Transverse colon (tissue), 4 donors: ENCODE results near the gene CXCR6. TPM values are rescaled to one million over a fixed set of nuclear protein-coding genes. Genes with fewer than 3 reads are reported as not detected.

Source experiments
- DNase-seq: peaks from one replicate; pipeline ENCODE4 v3.0.0-alpha.2; 2019
- H3K27ac ChIP-seq, 4 donors: fragments of 200-600 bp; sonication (generic); 2 replicates each; pipeline ENCODE4 v1.5.1; 2016 to 2018; ENCODE audit warnings: inconsistent platforms in 4 of 4
- H3K27me3 ChIP-seq: fragments of 200-600 bp; sonication (generic); 2 replicates; pipeline ENCODE4 v1.5.1; 2017; ENCODE audit warnings: inconsistent platforms
- H3K36me3 ChIP-seq, 4 donors: fragments of 200-600 bp; sonication (generic); 2 replicates each; pipeline ENCODE4 v1.5.1; 2017 to 2019; ENCODE audit warnings: inconsistent platforms in 4 of 4
- H3K4me1 ChIP-seq, 4 donors: fragments of 200-600 bp; sonication (generic); 2 replicates each; pipeline ENCODE4 v1.5.1; 2017 to 2020; ENCODE audit warnings: inconsistent platforms in 4 of 4
- H3K4me3 ChIP-seq, 4 donors: fragments of 200-600 bp; sonication (generic); 1 replicate in 1 of 4; 2 replicates in 3 of 4; pipeline versions ENCODE4 v1.5.1 to v1.6.1; 2017 to 2019; ENCODE audit warnings: inconsistent platforms in 4 of 4
- H3K9me3 ChIP-seq, 2 donors: fragments of 200-600 bp; sonication (generic); 2 replicates each; pipeline ENCODE4 v1.5.1; 2017 to 2019; ENCODE audit warnings: inconsistent platforms in 2 of 2
- CTCF ChIP-seq, 5 experiments: fragments of 200-600 bp in 3 of 5; fragments of 450-650 bp in 2 of 5; sonication (generic) in 3 of 5; IDR thresholded peaks; 1 replicate in 2 of 5; 2 replicates in 3 of 5; pipeline ENCODE4 v1.5.1; 2016 to 2017; ENCODE audit warnings: antibody characterized with exemption in 5 of 5, inconsistent platforms in 3 of 5, mild to moderate bottlenecking in 2 of 5, moderate library complexity in 1 of 5
- EP300 ChIP-seq: sonication (generic); formaldehyde crosslinking; IDR thresholded peaks from one replicate; pipeline ENCODE4 v1.6.1; 2017; ENCODE audit warnings: antibody characterized with exemption, low read depth
- POLR2A ChIP-seq: fragments of 450-650 bp; IDR thresholded peaks from one replicate; pipeline ENCODE4 v1.6.1; 2016; ENCODE audit warnings: antibody characterized with exemption, mild to moderate bottlenecking, moderate library complexity
- POLR2AphosphoS5 ChIP-seq, 3 donors: sonication (generic); formaldehyde crosslinking; IDR thresholded peaks; one replicate each; pipeline ENCODE4 v1.6.1; 2016; ENCODE audit warnings: antibody characterized with exemption in 3 of 3
- WGBS, 2 donors: methylation state at CpG; one replicate each; pipeline ENCODE4 v1.1.5; 2018; ENCODE audit warnings: low coverage in 1 of 2; 5-methylcytosine and 5-hydroxymethylcytosine counted together
- in situ Hi-C, 4 donors: fragments of 200-750 bp; cut with MboI; loops; one replicate each; pipeline versions ENCODE4 v1.15.0 to v1.15.1; 2017; ENCODE audit warnings: low sequenced_read_pairs in 3 of 4, low pct_ligation_motif_present in 1 of 4, low pct_unique_long_range_greater_than_20kb in 1 of 4
- intact Hi-C: fragments of 100-400 bp; cut with DNase I; formaldehyde crosslinking; loops from one replicate; pipeline ENCODE4 v1.15.1; 2023; ENCODE audit warnings: low total_unique reads
- total RNA-seq, 4 donors: library from RNA; depleted of rRNA; stranded (reverse); fragments of >200 nt; gene quantifications; one replicate each; pipeline ENCODE4 v1.1.0, GENCODE V29; 2016

Gene CXCR6
- total RNA-seq, 4 donors from 2014 or later, result 3.3 to 9.4 (median 6.7) TPM; not detected in 1

GRCh38 chr3:45912435-45912834, 30.8 kb upstream of the CXCR6 start:
- Histone ChIP-seq H3K9me3 (no peaks in the 10 kb centered on the region), H3K27me3 (no peaks in the 10 kb centered on the region), H3K36me3 (no peaks in the 10 kb centered on the region), H3K4me1 (peaks cover 0 to 6% (median 0%) of the 10 kb centered on the region in 4 donors), H3K27ac (no peak overlapping the region), H3K4me3 (no peak overlapping the region)
- WGBS, 2 donors, result 80 to 93% methylated on average over 2 to 6 of the region's 6 CpGs
- no peak for TF ChIP-seq EP300
- no peak for TF ChIP-seq POLR2AphosphoS5 (IDR thresholded peaks at IDR 0.05)
- no peak for TF ChIP-seq POLR2A
- no peak for TF ChIP-seq CTCF (IDR thresholded peaks at IDR 0.05)
- in situ Hi-C loops, result no loop called here
- intact Hi-C loops, result no loop called here
- no peak for DNase-seq

GRCh38 chr3:45914362-45915058, 28.8 kb upstream of the CXCR6 start:
- no peaks in the 10 kb centered on the region for H3K27me3 ChIP-seq
- no peaks in the 10 kb centered on the region for H3K9me3 ChIP-seq
- no peak overlapping the region for H3K4me3 ChIP-seq
- no peak for DNase-seq
- TF ChIP-seq EP300 (no peak), POLR2AphosphoS5 (IDR thresholded peaks at IDR 0.05) (no peak), POLR2A (no peak), CTCF (IDR thresholded peaks at IDR 0.05) (no peak)
- intact Hi-C loops, result no loop called here
- WGBS, 2 donors, result 83 to 100% methylated on average over 2 to 7 of the region's 7 CpGs
- H3K4me1 ChIP-seq, result peaks cover 0 to 6% (median 0%) of the 10 kb centered on the region in 4 donors
- no peaks in the 10 kb centered on the region for H3K36me3 ChIP-seq
- in situ Hi-C loops, result no loop called here
- H3K27ac ChIP-seq, result peak overlapping the region in 1 of 4 donors; percentile 28

GRCh38 chr3:45915059-45915439, 28.2 kb upstream of the CXCR6 start:
- no peaks in the 10 kb centered on the region for H3K9me3 ChIP-seq
- peaks cover 0 to 6% (median 0%) of the 10 kb centered on the region in 4 donors for H3K4me1 ChIP-seq
- TF ChIP-seq POLR2AphosphoS5 (IDR thresholded peaks at IDR 0.05) (no peak), POLR2A (no peak), EP300 (no peak), CTCF (IDR thresholded peaks at IDR 0.05) (no peak)
- H3K27me3 ChIP-seq, result no peaks in the 10 kb centered on the region
- in situ Hi-C loops, result no loop called here
- no peak overlapping the region for H3K4me3 ChIP-seq
- peak overlapping the region in 1 of 4 donors; percentile 28 for H3K27ac ChIP-seq
- 85% methylated on average over 9 of the region's 9 CpGs; no CpG with 5 or more reads in 1 of the 2 donors for WGBS, 2 donors
- intact Hi-C loops, result no loop called here
- no peak for DNase-seq
- H3K36me3 ChIP-seq, result no peaks in the 10 kb centered on the region

GRCh38 chr3:45915518-45916231, 27.6 kb upstream of the CXCR6 start:
- H3K4me3 ChIP-seq, result no peak overlapping the region
- intact Hi-C loops, result no loop called here
- 48 to 73% methylated on average over 5 to 13 of the region's 13 CpGs for WGBS, 2 donors

More at GRCh38 chr3:45915518-45916231, 27.6 kb upstream of the CXCR6 start:
- H3K27me3 ChIP-seq, result no peaks in the 10 kb centered on the region
- H3K36me3 ChIP-seq, result no peaks in the 10 kb centered on the region
- in situ Hi-C loops, result no loop called here
- peak; percentile 48 for DNase-seq
- peaks cover 0 to 6% (median 0%) of the 10 kb centered on the region in 4 donors for H3K4me1 ChIP-seq
- H3K9me3 ChIP-seq, result no peaks in the 10 kb centered on the region
- peak overlapping the region in 1 of 4 donors; percentile 28 for H3K27ac ChIP-seq
- TF ChIP-seq POLR2A (no peak), CTCF (IDR thresholded peaks at IDR 0.05) (no peak), POLR2AphosphoS5 (IDR thresholded peaks at IDR 0.05) (no peak), EP300 (no peak)
